Upper lobe of right lung (tissue), 1 donor: ENCODE measurements around the gene DHFR2. TPM values are rescaled to one million over a fixed set of nuclear protein-coding genes. Genes with fewer than 3 reads are reported as not detected.

Source experiments
- ATAC-seq: fragments of 200-7000 bp; cut with Tn5 transposase; one replicate; pipeline ENCODE4 v1.9.1; 2020; ENCODE audit warnings: mild to moderate bottlenecking, moderate library complexity
- DNase-seq: peaks from one replicate; pipeline ENCODE4 v3.0.0-alpha.2; 2020
- H3K27ac ChIP-seq: fragments of 200-600 bp; one replicate; pipeline ENCODE4 v1.8.0; 2022
- H3K27me3 ChIP-seq: fragments of 200-600 bp; one replicate; pipeline ENCODE4 v1.8.0; 2022; ENCODE audit warnings: mild to moderate bottlenecking
- H3K36me3 ChIP-seq: fragments of 200-600 bp; one replicate; pipeline ENCODE4 v1.8.0; 2022
- H3K4me1 ChIP-seq: fragments of 200-600 bp; one replicate; pipeline ENCODE4 v1.8.0; 2022
- H3K4me3 ChIP-seq: fragments of 200-600 bp; one replicate; pipeline ENCODE4 v1.8.0; 2022; ENCODE audit warnings: mild to moderate bottlenecking
- H3K9me3 ChIP-seq: fragments of 200-600 bp; one replicate; pipeline ENCODE4 v1.8.0; 2022
- intact Hi-C: fragments of 100-400 bp; cut with DNase I; formaldehyde crosslinking; loops from one replicate; pipeline ENCODE4 v1.11.0; 2022
- total RNA-seq: library from RNA; stranded (reverse); fragmentation: NEBNext Ultra II Directional; extraction: Animal tissue kit (Norgen Biotek cat#: 25700); gene quantifications from one replicate; pipeline ENCODE4 v1.2.1, GENCODE V29; 2021
- TF ChIP-seq, protein P1 (sequence below): fragments of 200-600 bp; IDR thresholded peaks from one replicate; pipeline ENCODE4 v1.8.0; 2022; ENCODE audit warnings: antibody characterized with exemption
- donor health status: DM: no; HTN: yes; CAD: no; lungs with severe emphysema.

Gene DHFR2
- total RNA-seq, 1 donor from 2014 or later: 8.1 TPM

- intact Hi-C loops: no loop called here
Observed at GRCh38 chr3:94043285-94043684, 19.4 kb downstream of the DHFR2 start.

GRCh38 chr3:94036909-94037507 is 25.7 kb downstream of the DHFR2 start:
- no peak overlapping the region for H3K27ac ChIP-seq
- peak; percentile 66 for ATAC-seq
- no peaks in the 10 kb centered on the region for H3K27me3 ChIP-seq
- DNase-seq: no peak
- TF ChIP-seq, protein P1, sequence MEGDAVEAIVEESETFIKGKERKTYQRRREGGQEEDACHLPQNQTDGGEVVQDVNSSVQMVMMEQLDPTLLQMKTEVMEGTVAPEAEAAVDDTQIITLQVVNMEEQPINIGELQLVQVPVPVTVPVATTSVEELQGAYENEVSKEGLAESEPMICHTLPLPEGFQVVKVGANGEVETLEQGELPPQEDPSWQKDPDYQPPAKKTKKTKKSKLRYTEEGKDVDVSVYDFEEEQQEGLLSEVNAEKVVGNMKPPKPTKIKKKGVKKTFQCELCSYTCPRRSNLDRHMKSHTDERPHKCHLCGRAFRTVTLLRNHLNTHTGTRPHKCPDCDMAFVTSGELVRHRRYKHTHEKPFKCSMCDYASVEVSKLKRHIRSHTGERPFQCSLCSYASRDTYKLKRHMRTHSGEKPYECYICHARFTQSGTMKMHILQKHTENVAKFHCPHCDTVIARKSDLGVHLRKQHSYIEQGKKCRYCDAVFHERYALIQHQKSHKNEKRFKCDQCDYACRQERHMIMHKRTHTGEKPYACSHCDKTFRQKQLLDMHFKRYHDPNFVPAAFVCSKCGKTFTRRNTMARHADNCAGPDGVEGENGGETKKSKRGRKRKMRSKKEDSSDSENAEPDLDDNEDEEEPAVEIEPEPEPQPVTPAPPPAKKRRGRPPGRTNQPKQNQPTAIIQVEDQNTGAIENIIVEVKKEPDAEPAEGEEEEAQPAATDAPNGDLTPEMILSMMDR: peak; percentile 55
- no peaks in the 10 kb centered on the region for H3K9me3 ChIP-seq
- intact Hi-C loops: no loop called here
- H3K36me3 ChIP-seq: no peaks in the 10 kb centered on the region
- H3K4me3 ChIP-seq: no peak overlapping the region
- no peaks in the 10 kb centered on the region for H3K4me1 ChIP-seq

More at GRCh38 chr3:94043285-94043684, 19.4 kb downstream of the DHFR2 start:
- Histone ChIP-seq H3K27me3 (no peaks in the 10 kb centered on the region), H3K27ac (no peak overlapping the region), H3K36me3 (no peaks in the 10 kb centered on the region), H3K9me3 (no peaks in the 10 kb centered on the region), H3K4me3 (no peak overlapping the region), H3K4me1 (no peaks in the 10 kb centered on the region)
- TF ChIP-seq, protein P1: no peak
- no peak for ATAC-seq
- DNase-seq: no peak

DNA sequence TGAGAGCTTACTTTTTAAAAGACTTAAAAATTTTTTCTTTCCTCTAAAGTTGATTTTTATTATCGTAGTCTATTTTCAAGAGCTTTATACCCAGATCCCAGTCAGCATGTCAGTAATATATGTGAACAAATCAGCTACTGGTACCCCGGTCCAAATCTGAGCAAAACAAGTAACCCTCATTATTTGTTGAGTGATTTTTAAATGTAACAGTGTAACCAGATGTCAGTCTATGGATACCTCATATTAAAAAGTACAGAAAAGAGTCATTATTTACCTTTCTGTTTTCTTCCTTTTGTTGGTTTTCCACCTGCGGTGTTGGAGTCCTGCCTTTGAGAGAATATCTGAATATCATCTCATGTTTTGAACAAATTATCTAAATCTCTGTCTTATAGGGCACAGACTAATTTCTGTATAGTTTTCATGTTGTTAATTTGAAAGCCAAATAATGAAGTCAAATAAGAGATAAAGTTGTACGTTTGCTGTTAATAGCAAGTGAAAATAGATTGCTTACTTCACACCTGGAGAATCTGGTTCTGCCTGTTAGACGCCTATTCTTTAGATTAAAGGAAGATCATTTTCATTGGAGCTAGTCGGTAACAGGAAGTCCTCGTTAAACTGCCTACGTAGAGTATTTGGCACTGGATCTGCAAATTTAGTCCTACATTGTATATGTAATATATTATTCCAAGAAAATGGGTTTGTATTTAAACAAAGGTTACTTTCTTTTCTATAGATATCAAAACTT is 34.5 kb downstream of the DHFR2 start, which contains the start of gene STX19:
Gene STX19, minus strand, starts transcription at position 505 of the 745 bp plus-strand sequence. CDS start 13,328 bp downstream, outside the sequence.
- DNase-seq: no peak
- TF ChIP-seq, protein P1: no peak
- H3K36me3 ChIP-seq: no peaks in the 10 kb centered on the region
- peak within 1 kb of the TSS; percentile 65 for H3K27ac ChIP-seq
- ATAC-seq: peak; percentile 69
- peak within 1 kb of the TSS; percentile 40 for H3K4me3 ChIP-seq
- no peaks in the 10 kb centered on the region for H3K27me3 ChIP-seq
- no peaks in the 10 kb centered on the region for H3K9me3 ChIP-seq
- no peaks in the 10 kb centered on the region for H3K4me1 ChIP-seq
- intact Hi-C loops: no loop called here

DNA sequence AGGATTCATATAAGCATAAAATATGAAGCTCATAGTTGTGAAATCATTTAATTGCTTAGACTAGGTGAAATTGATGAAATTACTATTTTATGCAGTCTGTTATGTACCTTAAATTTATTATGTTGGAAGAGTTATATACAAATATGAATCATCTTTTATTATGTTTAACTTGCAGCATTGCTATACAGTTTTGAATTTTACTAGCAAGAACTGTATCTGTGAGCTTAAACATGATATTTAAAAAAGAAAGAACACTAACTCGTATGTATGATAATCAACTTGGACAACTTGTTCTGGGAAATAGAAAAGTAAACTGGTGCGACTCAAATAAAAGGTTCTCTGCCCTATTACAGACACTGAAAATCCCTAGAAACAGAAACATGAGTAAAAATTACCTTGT is 36.1 kb downstream of the DHFR2 start:
- no peaks in the 10 kb centered on the region for H3K9me3 ChIP-seq
- H3K27ac ChIP-seq: no peak overlapping the region
- TF ChIP-seq, protein P1: no peak
- no peak for ATAC-seq
- no peak for DNase-seq
- intact Hi-C loops: no loop called here
- peak overlapping the region; percentile 40 for H3K4me3 ChIP-seq
- H3K27me3 ChIP-seq: no peaks in the 10 kb centered on the region
- H3K4me1 ChIP-seq: no peaks in the 10 kb centered on the region
- H3K36me3 ChIP-seq: no peaks in the 10 kb centered on the region

GRCh38 chr3:94024385-94024784 is 38.3 kb downstream of the DHFR2 start:
- TF ChIP-seq, protein P1: no peak
- Histone ChIP-seq H3K36me3 (no peaks in the 10 kb centered on the region), H3K9me3 (no peaks in the 10 kb centered on the region), H3K27ac (no peak overlapping the region), H3K27me3 (no peaks in the 10 kb centered on the region), H3K4me3 (no peak overlapping the region), H3K4me1 (no peaks in the 10 kb centered on the region)
- DNase-seq (no peak), ATAC-seq (no peak)
- intact Hi-C loops: no loop called here
